HG03108 (cell line): Measurements from ENCODE around the gene MLXIP.

Experiments
- ATAC-seq: cut with Tn5 transposase; IDR thresholded peaks from one replicate; pipeline ENCODE4 v1.9.1; 2021; ENCODE audit warnings: moderate library complexity; ENCODE audit not compliant: unreplicated experiment

The MLXIP gene

GRCh38 chr12:122079033-122079531 is 526 bp downstream of the MLXIP start:
- ATAC-seq: no peak

GRCh38 chr12:122079532-122080081 is 1.1 kb downstream of the MLXIP start:
- no peak for ATAC-seq

GRCh38 chr12:122080149-122081082 is 1.9 kb downstream of the MLXIP start:
- no peak for ATAC-seq

GRCh38 chr12:122081083-122081696 is 2.6 kb downstream of the MLXIP start:
- ATAC-seq: no peak

GRCh38 chr12:122081697-122082221 is 3.2 kb downstream of the MLXIP start:
- peak; percentile 44 for ATAC-seq

GRCh38 chr12:122082621-122083356 is 4.2 kb downstream of the MLXIP start:
- no peak for ATAC-seq

GRCh38 chr12:122084857-122085405 is 6.4 kb downstream of the MLXIP start:
- no peak for ATAC-seq

- no peak for ATAC-seq
Measured at GRCh38 chr12:122085591-122085990, 7.0 kb downstream of the MLXIP start.

GRCh38 chr12:122086116-122086515 is 7.6 kb downstream of the MLXIP start:
- no peak for ATAC-seq

GRCh38 chr12:122086641-122087285 is 8.2 kb downstream of the MLXIP start:
- ATAC-seq: no peak

GRCh38 chr12:122087431-122088178 is 9.0 kb downstream of the MLXIP start:
- no peak for ATAC-seq

GRCh38 chr12:122088179-122088810 is 9.7 kb downstream of the MLXIP start:
- no peak for ATAC-seq

- ATAC-seq: no peak
Measured at GRCh38 chr12:122089077-122089476, 10.5 kb downstream of the MLXIP start.

GRCh38 chr12:122090759-122091515 is 12.4 kb downstream of the MLXIP start:
- no peak for ATAC-seq

- ATAC-seq: no peak
Measured at GRCh38 chr12:122093098-122093883, 14.7 kb downstream of the MLXIP start.

GRCh38 chr12:122094137-122094734 is 15.7 kb downstream of the MLXIP start:
- ATAC-seq: no peak
